Ovary (tissue), 9 donors: ENCODE results near the gene ACTL7B. TPM values are rescaled to one million over a fixed set of nuclear protein-coding genes. Genes with fewer than 3 reads are reported as not detected.
"Not testable (repeated sequence)": the region's sequence is repeated elsewhere in the genome, so short reads cannot be mapped to it uniquely, and the experiment has no call there.

Experiments
- DNase-seq, 5 donors: peaks; one replicate each; pipeline ENCODE4 v3.0.0-alpha.2; 2019 to 2020
- H3K27ac ChIP-seq, 2 donors: fragments of 200-600 bp; one replicate each; pipeline versions ENCODE4 v1.5.1 to v1.8.0; 2019 to 2022
- H3K27me3 ChIP-seq: fragments of 200-600 bp; one replicate; pipeline ENCODE4 v1.8.0; 2022
- H3K36me3 ChIP-seq: fragments of 200-600 bp; sonication (generic); one replicate; pipeline ENCODE4 v1.5.1; 2019
- H3K4me1 ChIP-seq: one replicate; pipeline ENCODE4 v1.8.1; 2013; ENCODE audit warnings: mild to moderate bottlenecking, moderate library complexity; ENCODE audit not compliant: insufficient read depth
- H3K4me3 ChIP-seq: fragments of 200-600 bp; sonication (generic); one replicate; pipeline ENCODE4 v1.5.1; 2017
- H3K9me3 ChIP-seq, 2 donors: fragments of 200-600 bp in 1 of 2; sonication (generic) in 1 of 2; one replicate each; pipeline versions ENCODE4 v1.5.1 to v1.8.1; 2013 to 2019; ENCODE audit warnings: mild to moderate bottlenecking in 1 of 2, moderate library complexity in 1 of 2
- CTCF ChIP-seq, 3 donors: fragments of 450-650 bp in 2 of 3; fragments of 200-600 bp in 1 of 3; IDR thresholded peaks; one replicate each; pipeline versions ENCODE4 v1.5.1 to v1.8.0; 2016 to 2022; ENCODE audit warnings: antibody characterized with exemption in 3 of 3, mild to moderate bottlenecking in 1 of 3
- EP300 ChIP-seq: sonication (generic); formaldehyde crosslinking; IDR thresholded peaks from one replicate; pipeline ENCODE4 v1.6.1; 2017; ENCODE audit warnings: antibody characterized with exemption
- POLR2A ChIP-seq: fragments of 450-650 bp; IDR thresholded peaks from one replicate; pipeline ENCODE4 v1.6.1; 2017; ENCODE audit warnings: antibody characterized with exemption, mild to moderate bottlenecking, moderate library complexity
- WGBS, 3 donors: extraction: QIAGEN DNeasy Blood & Tissue Kit in 1 of 3; methylation state at CpG; one replicate each; pipeline versions ENCODE4 v1.1.5 to v1.1.7; 2013 to 2017; 5-methylcytosine and 5-hydroxymethylcytosine counted together
- intact Hi-C, 4 donors: fragments of 100-400 bp; cut with DNase I; formaldehyde crosslinking; loops; one replicate each; pipeline versions ENCODE4 v1.11.0 to v1.15.1; 2022 to 2023
- polyA plus RNA-seq, 2 donors: library from polyadenylated mRNA; stranded (reverse); fragments of 200-250 nt in 1 of 2; fragments of 350-450 nt in 1 of 2; fragmentation: Illumina TruSeq in 1 of 2; extraction: RNeasy Lipid Tissue Mini Kit (QIAGEN cat#74804) in 1 of 2; gene quantifications; one replicate each; pipeline ENCODE4 v1.2.3, GENCODE V29; 2013 to 2014
- total RNA-seq, 7 donors: library from RNA; depleted of rRNA in 2 of 7; stranded (reverse); fragments of >200 nt in 2 of 7; fragmentation: NEBNext Ultra II Directional in 3 of 7; extraction: Animal tissue kit (Norgen Biotek cat#: 25700) in 3 of 7; gene quantifications; one replicate each; pipeline versions ENCODE4 v1.1.0 to v1.2.4, GENCODE V29; 2016 to 2023
- donor health status: DM: no; HTN: no; CAD: no; lungs with moderate emphysema.
- donor health status: DM: no; HTN: no; CAD: no.
- donor health status: Bipolar disorder and iron deficiency.
- donor health status: DM: yes; HTN: yes; CAD: no.
- donor health status: DM: no; HTN: no; CAD: no.
- donor health status: DM: yes; HTN: yes; CAD: no.

ACTL7B gene
- total and polyA plus RNA-seq, 9 donors, result 0.10 to 0.17 (median 0.15) TPM; not detected in 6

DNA sequence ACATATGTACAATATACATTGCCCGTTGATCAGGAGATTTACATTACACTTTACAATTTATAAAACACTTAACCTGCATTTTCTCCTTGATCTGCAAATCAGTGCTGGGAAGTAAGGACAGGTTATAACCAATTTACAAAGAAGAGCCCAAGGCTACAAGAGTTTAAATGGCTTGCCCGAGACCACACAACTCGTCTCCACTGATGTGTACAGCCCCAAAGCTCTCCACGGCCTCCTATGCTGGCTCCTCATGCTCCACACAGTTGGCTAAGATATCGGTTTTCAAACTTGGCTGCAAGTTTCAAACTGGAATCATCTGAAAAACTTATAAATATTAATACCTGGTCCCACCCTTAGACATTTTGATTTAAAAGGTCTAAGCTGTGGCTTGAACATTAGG is 10.3 kb downstream of the ACTL7B start:
- 73 to 79% (median 75%) methylated on average over 5 of the region's 5 CpGs for WGBS, 3 donors
- Histone ChIP-seq H3K9me3 (no peaks in the 10 kb centered on the region), H3K4me1 (peaks cover 3% of the 10 kb centered on the region), H3K36me3 (no peaks in the 10 kb centered on the region), H3K27me3 (no peaks in the 10 kb centered on the region), H3K4me3 (no peak overlapping the region), H3K27ac (no peak overlapping the region)
- intact Hi-C loops, result no loop called here
- TF ChIP-seq CTCF (IDR thresholded peaks at IDR 0.05) (no peak), EP300 (no peak), POLR2A (no peak)
- DNase-seq, result no peak

- WGBS, 3 donors, result 78 to 89% (median 88%) methylated on average over 2 of the region's 2 CpGs
- TF ChIP-seq POLR2A, result no peak
- Histone ChIP-seq H3K27me3 (no peaks in the 10 kb centered on the region), H3K9me3 (no peaks in the 10 kb centered on the region), H3K36me3 (no peaks in the 10 kb centered on the region), H3K27ac (no peak overlapping the region), H3K4me3 (no peak overlapping the region), H3K4me1 (peaks cover 3% of the 10 kb centered on the region)
- intact Hi-C loops, result no loop called here
- no peak for DNase-seq
These were observed 10.9 kb downstream of the ACTL7B start for GRCh38 chr9:108844856-108845255.

GRCh38 chr9:108844391-108844790 is 11.4 kb downstream of the ACTL7B start:
- no peak for DNase-seq
- H3K9me3 ChIP-seq, result no peaks in the 10 kb centered on the region
- no peaks in the 10 kb centered on the region for H3K27me3 ChIP-seq
- 14 to 28% (median 18%) methylated on average over 2 of the region's 2 CpGs for WGBS, 3 donors
- H3K4me3 ChIP-seq, result no peak overlapping the region
- intact Hi-C loops, result no loop called here
- no peak overlapping the region for H3K27ac ChIP-seq
- H3K4me1 ChIP-seq, result peaks cover 2% of the 10 kb centered on the region
- no peaks in the 10 kb centered on the region for H3K36me3 ChIP-seq
- TF ChIP-seq POLR2A (no peak), CTCF (IDR thresholded peaks at IDR 0.05) (no peak), EP300 (no peak)

DNA sequence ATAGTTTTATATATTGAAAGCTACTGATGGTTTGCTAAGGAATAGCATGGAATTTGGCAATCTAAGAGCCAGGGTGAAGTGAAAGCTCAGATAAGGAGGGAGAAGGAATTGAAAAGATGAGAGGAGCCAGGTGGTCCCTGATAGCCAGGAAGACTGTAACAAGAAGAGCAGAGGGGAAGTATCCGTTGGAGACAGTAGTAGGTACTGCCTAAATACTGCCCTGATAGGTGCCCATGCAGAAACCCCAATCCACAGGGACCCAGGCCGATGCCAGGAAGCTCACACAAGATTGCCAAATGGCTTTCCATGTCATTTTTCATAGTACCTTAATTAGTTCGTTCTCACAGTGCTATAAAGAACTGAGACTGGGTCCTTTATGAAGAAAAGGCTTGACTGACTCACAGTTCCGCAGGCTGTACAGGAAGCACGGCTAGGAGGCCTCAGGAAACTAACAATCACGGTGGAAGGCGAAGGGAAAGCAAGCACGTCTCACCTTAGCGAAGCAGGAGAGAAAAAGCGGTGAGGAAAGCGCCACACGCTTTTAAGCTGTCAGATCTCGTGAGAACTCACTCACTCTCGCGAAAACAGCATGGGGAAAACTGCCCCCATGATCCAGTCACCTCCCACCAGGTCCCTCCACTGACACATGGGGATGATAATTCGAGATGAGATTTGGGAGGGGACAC is 13.0 kb downstream of the ACTL7B start:
- Histone ChIP-seq H3K4me1 (no peaks in the 10 kb centered on the region), H3K27me3 (no peaks in the 10 kb centered on the region), H3K36me3 (no peaks in the 10 kb centered on the region), H3K27ac (no peak overlapping the region), H3K4me3 (no peak overlapping the region), H3K9me3 (no peaks in the 10 kb centered on the region)
- no peak for DNase-seq
- intact Hi-C loops, result no loop called here
- TF ChIP-seq CTCF (IDR thresholded peaks at IDR 0.05) (no peak), POLR2A (no peak), EP300 (no peak)
- WGBS, 3 donors, result 79 to 83% (median 83%) methylated on average over 16 of the region's 16 CpGs

- H3K9me3 ChIP-seq, H3K4me1 ChIP-seq, DNase-seq, H3K36me3 ChIP-seq, H3K27ac ChIP-seq, H3K4me3 ChIP-seq, H3K27me3 ChIP-seq, intact Hi-C loops: not testable (repeated sequence)
- 83 to 89% (median 85%) methylated on average over 5 of the region's 5 CpGs for WGBS, 3 donors
These were observed 16.2 kb downstream of the ACTL7B start for GRCh38 chr9:108839561-108839960.
